Placental pericyte (primary cell): Measurements from ENCODE around the gene COL13A1. TPM values are rescaled to one million over a fixed set of nuclear protein-coding genes. Genes with fewer than 3 reads are reported as not detected.

ENCODE experiments used
- total RNA-seq: library from RNA; depleted of rRNA; stranded (reverse); fragments of >200 nt; gene quantifications from 2 replicates; pipeline ENCODE4 v1.2.3, GENCODE V29; 2012

Gene COL13A1
- total RNA-seq: 4.6 and 34.2 TPM in 2 replicates

GRCh38 chr10:69801434-69802315, at the start of gene COL13A1:
COL13A1 (plus strand) TSS chr10:69801906; CDS start chr10:69802424, 518 bp downstream.

Other genes starting within 250 kb of the COL13A1 start
- gene NEUROG3, start 228.5 kb upstream of the COL13A1 start, total RNA-seq: not detected in 2 replicates
- gene FAM241B, start 171.7 kb upstream of the COL13A1 start, total RNA-seq: not detected in 2 replicates